Panc1 (cell line): ENCODE measurements around the gene WBP1L. TPM values are rescaled to one million over a fixed set of nuclear protein-coding genes. Genes with fewer than 3 reads are reported as not detected.

ENCODE experiments used
- ATAC-seq: fragments of 200-7000 bp; cut with Tn5 transposase; 2 replicates; pipeline ENCODE4 v1.9.1; 2020; ENCODE audit warnings: mild to moderate bottlenecking, moderate library complexity
- BruUV-seq: library from RNA; stranded (reverse); fragments of 400-500 nt; replicated peaks from 2 replicates; lab custom pipeline; 2021; lab: Mats Ljungman, UMichigan
- CTCF ChIA-PET: fragments of 300-600 bp; sonication (Branson Sonifier 250); formaldehyde crosslinking; loops from one replicate; lab custom pipeline; 2022; ENCODE audit warnings: antibody characterized with exemption; lab: Charles Lee
- POLR2A ChIA-PET: fragments of 300-600 bp; sonication (Branson Sonifier 250); formaldehyde crosslinking; loops from one replicate; lab custom pipeline; 2022; ENCODE audit warnings: antibody characterized with exemption; lab: Charles Lee
- DNase-seq: peaks from one replicate; pipeline ENCODE4 v3.0.0-alpha.2; 2010; ENCODE audit warnings: low read depth, low spot score
- H3K27ac ChIP-seq: 2 replicates; pipeline ENCODE4 v1.5.1; 2011; ENCODE audit warnings: mild to moderate bottlenecking, low read length, inconsistent platforms
- H3K27me3 ChIP-seq: fragments of 200-500 bp; sonication (Bioruptor generic); 2 replicates; pipeline ENCODE4 v1.6.0; 2014; ENCODE audit warnings: low read length, inconsistent platforms; ENCODE audit not compliant: control insufficient read depth, insufficient read depth
- H3K36me3 ChIP-seq: fragments of 200-500 bp; sonication (Bioruptor generic); 2 replicates; pipeline ENCODE4 v1.5.1; 2014; ENCODE audit warnings: inconsistent platforms, mild to moderate bottlenecking, low read length, moderate library complexity; ENCODE audit not compliant: control insufficient read depth, insufficient read depth
- H3K4me1 ChIP-seq: 2 replicates; pipeline ENCODE4 v1.5.1; 2011; ENCODE audit warnings: inconsistent platforms, mild to moderate bottlenecking, low read length, moderate library complexity; ENCODE audit not compliant: control insufficient read depth, insufficient read depth
- H3K4me3 ChIP-seq, 2 experiments: 2 replicates each; pipeline ENCODE4 v1.5.1; 2011 to 2012; ENCODE audit warnings: low read depth in 2 of 2, low read length in 2 of 2, mild to moderate bottlenecking in 2 of 2, inconsistent platforms in 1 of 2, moderate library complexity in 1 of 2
- H3K9me3 ChIP-seq: fragments of 200-500 bp; sonication (Bioruptor generic); 2 replicates; pipeline ENCODE4 v1.5.1; 2014; ENCODE audit warnings: low read depth, mild to moderate bottlenecking, inconsistent platforms, low read length, moderate library complexity; ENCODE audit not compliant: control insufficient read depth, insufficient read depth
- POLR2AphosphoS5 ChIP-seq: IDR thresholded peaks from 2 replicates; pipeline ENCODE4 v1.6.1; 2012; ENCODE audit warnings: mild to moderate bottlenecking, low read depth, low read length, moderate library complexity
- SIN3A ChIP-seq: IDR thresholded peaks from 2 replicates; pipeline ENCODE4 v1.6.1; 2012; ENCODE audit warnings: low read depth, mild to moderate bottlenecking, low read length, moderate library complexity, borderline replicate concordance; ENCODE audit not compliant: insufficient read depth
- TCF7L2 ChIP-seq: IDR thresholded peaks from 2 replicates; pipeline ENCODE4 v1.6.1; 2011; ENCODE audit warnings: mild to moderate bottlenecking, low read depth, low read length, inconsistent platforms
- in situ Hi-C: cut with HindIII; loops from 2 replicates; pipeline ENCODE4 v1.10.0; 2016; ENCODE audit warnings: low sequenced_read_pairs, low pct_unique_long_range_greater_than_20kb
- intact Hi-C: fragments of 100-400 bp; cut with micrococcal nuclease; formaldehyde crosslinking; loops from one replicate; pipeline ENCODE4 v1.10.0; 2022; ENCODE audit not compliant: unreplicated experiment
- total RNA-seq: library from RNA; stranded (reverse); gene quantifications from one replicate; pipeline ENCODE4 v1.2.1, GENCODE V29; 2021; ENCODE audit not compliant: unreplicated experiment
- TF ChIP-seq, protein P1 (sequence below): fragments of 450-650 bp; IDR thresholded peaks from 2 replicates; pipeline ENCODE4 v1.5.1; 2017; ENCODE audit warnings: mild to moderate bottlenecking
- TF ChIP-seq, protein P2 (sequence below), 2 experiments: IDR thresholded peaks; 2 replicates each; pipeline ENCODE4 v1.6.1; 2011 to 2012; ENCODE audit warnings: low read depth in 2 of 2, control low read depth in 1 of 2, low read length in 1 of 2, mild to moderate bottlenecking in 1 of 2, moderate library complexity in 1 of 2; ENCODE audit not compliant: insufficient read depth in 1 of 2

Gene WBP1L
- total RNA-seq, 1 experiment from 2014 or later: 91.3 TPM

DNA sequence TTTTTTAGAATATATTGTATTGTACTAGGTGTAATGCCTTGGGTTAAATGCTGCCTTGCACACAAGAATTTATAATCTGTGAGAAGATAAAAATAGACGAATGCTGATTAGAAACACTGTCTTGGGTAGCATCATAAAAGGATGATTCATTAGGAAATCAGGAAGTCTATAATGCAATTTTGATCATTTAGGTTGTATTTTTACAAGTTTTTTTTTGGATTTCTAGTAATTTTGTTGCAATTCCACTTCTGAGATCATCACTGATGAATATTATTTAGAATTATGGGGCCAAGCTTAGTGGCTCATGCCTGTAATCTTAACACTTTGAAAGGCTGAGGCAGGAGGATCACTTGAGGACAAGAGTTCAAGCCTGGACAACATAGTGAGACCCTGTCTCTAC lies 29.6 kb downstream of the WBP1L start:
- Histone ChIP-seq H3K36me3 (no peaks in the 10 kb centered on the region), H3K4me1 (peaks cover 85% of the 10 kb centered on the region), H3K27ac (peak overlapping the region; percentile 94), H3K9me3 (no peaks in the 10 kb centered on the region), H3K27me3 (no peaks in the 10 kb centered on the region), H3K4me3 (no peak overlapping the region)
- TF ChIP-seq SIN3A: no peak
- ATAC-seq: no peak
- DNase-seq: no peak
- BruUV-seq: no TSS peak
- in situ Hi-C loops: no loop called here
- intact Hi-C loops: no loop called here
- CTCF ChIA-PET: interaction anchor here (0.7 kb wide), 2 partner anchors 641 to 892 kb away, joined by 3 to 4 read pairs; no protein-coding TSS in a partner anchor
- POLR2A ChIA-PET: no interaction called here

DNA sequence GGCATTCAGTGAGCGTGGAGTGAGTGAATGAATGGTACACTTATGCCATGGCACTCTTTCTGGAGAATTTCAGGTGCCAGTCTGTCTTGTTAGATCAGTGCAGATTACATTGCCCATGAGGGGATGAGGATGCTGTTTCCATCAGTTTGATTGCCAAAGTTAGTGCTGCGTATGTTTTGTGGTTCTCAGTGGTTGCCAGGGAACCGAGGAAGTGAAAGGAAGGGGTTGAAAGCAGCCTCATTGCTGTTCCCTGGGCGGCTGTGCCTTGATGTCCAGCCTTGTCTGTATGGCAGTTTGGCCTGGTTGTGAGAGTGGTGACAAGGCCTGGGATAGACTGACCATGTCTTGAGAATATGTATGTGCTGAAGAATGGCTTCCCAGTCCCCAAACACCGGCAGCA lies 30.2 kb downstream of the WBP1L start:
- in situ Hi-C loops: no loop called here
- no peak for ATAC-seq
- no peaks in the 10 kb centered on the region for H3K9me3 ChIP-seq
- H3K27me3 ChIP-seq: no peaks in the 10 kb centered on the region
- peak overlapping the region; percentile 94 for H3K27ac ChIP-seq
- POLR2A ChIA-PET: interaction anchor here (0.9 kb wide), 1 partner anchor 9 kb away, joined by 5 read pairs; no protein-coding TSS in a partner anchor
- CTCF ChIA-PET: interaction anchor here (0.7 kb wide), 1 partner anchor 891 kb away, joined by 4 read pairs; no protein-coding TSS in a partner anchor
- no peak for DNase-seq
- H3K4me3 ChIP-seq: no peak overlapping the region
- TF ChIP-seq TCF7L2 (no peak), SIN3A (no peak), POLR2AphosphoS5 (no peak)
- TF ChIP-seq, protein P1, sequence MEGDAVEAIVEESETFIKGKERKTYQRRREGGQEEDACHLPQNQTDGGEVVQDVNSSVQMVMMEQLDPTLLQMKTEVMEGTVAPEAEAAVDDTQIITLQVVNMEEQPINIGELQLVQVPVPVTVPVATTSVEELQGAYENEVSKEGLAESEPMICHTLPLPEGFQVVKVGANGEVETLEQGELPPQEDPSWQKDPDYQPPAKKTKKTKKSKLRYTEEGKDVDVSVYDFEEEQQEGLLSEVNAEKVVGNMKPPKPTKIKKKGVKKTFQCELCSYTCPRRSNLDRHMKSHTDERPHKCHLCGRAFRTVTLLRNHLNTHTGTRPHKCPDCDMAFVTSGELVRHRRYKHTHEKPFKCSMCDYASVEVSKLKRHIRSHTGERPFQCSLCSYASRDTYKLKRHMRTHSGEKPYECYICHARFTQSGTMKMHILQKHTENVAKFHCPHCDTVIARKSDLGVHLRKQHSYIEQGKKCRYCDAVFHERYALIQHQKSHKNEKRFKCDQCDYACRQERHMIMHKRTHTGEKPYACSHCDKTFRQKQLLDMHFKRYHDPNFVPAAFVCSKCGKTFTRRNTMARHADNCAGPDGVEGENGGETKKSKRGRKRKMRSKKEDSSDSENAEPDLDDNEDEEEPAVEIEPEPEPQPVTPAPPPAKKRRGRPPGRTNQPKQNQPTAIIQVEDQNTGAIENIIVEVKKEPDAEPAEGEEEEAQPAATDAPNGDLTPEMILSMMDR: no peak
- TF ChIP-seq, protein P2, sequence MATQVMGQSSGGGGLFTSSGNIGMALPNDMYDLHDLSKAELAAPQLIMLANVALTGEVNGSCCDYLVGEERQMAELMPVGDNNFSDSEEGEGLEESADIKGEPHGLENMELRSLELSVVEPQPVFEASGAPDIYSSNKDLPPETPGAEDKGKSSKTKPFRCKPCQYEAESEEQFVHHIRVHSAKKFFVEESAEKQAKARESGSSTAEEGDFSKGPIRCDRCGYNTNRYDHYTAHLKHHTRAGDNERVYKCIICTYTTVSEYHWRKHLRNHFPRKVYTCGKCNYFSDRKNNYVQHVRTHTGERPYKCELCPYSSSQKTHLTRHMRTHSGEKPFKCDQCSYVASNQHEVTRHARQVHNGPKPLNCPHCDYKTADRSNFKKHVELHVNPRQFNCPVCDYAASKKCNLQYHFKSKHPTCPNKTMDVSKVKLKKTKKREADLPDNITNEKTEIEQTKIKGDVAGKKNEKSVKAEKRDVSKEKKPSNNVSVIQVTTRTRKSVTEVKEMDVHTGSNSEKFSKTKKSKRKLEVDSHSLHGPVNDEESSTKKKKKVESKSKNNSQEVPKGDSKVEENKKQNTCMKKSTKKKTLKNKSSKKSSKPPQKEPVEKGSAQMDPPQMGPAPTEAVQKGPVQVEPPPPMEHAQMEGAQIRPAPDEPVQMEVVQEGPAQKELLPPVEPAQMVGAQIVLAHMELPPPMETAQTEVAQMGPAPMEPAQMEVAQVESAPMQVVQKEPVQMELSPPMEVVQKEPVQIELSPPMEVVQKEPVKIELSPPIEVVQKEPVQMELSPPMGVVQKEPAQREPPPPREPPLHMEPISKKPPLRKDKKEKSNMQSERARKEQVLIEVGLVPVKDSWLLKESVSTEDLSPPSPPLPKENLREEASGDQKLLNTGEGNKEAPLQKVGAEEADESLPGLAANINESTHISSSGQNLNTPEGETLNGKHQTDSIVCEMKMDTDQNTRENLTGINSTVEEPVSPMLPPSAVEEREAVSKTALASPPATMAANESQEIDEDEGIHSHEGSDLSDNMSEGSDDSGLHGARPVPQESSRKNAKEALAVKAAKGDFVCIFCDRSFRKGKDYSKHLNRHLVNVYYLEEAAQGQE (IDR thresholded peaks at IDR 0.05; ENCODE audit: insufficient read depth in 1 of 2, low read depth in 2 of 2, low read length in 1 of 2): no peak
- H3K4me1 ChIP-seq: peaks cover 89% of the 10 kb centered on the region
- no peaks in the 10 kb centered on the region for H3K36me3 ChIP-seq
- BruUV-seq: no TSS peak
- intact Hi-C loops: no loop called here
